ENCODE data around the gene DIP2C.

DNA sequence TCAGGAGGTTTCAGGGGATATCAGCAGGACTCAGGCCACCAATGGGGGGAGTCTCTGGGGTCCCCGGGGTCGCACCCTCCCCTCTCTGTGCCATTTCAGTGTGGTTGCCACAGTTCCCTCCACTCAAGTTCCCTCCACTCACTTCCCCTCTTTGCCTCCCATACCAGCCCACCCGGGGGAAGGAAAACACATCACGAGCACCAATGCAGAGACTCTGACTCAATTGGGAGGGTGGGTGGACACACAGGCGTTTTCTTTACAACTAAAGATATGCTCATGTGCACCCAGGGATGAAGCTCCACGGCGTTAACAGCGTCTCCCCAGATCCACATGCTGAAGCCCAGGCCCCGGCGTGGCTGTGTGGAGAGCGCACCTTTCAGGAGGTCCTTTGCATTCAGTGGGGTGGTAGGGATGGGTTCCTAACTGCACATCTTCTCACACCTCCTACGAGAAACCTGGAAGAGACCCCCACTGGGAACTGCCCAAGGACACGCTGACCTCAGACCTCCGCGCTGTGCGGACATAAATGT lies 300.1 kb downstream of the DIP2C start:
- no peak for TF ChIP-seq CTCF (IDR thresholded peaks at IDR 0.05)
- TF ChIP-seq POLR2A (IDR thresholded peaks at IDR 0.05) = no peak
